ENCODE data around the gene BCOR. TPM values are rescaled to one million over a fixed set of nuclear protein-coding genes. Genes with fewer than 3 reads are reported as not detected.

BCOR gene
- total RNA-seq, 1 experiment from 2014 or later = 21.8 TPM

- Histone ChIP-seq H4K20me1 (ENCODE audit: low read length) (no peaks in the 10 kb centered on the region), H3K9me2 (replicated peaks; ENCODE audit: low read length) (no peaks in the 10 kb centered on the region), H3K9ac (ENCODE audit: low read length) (peak overlapping the region; percentile 58), H3K4me1 (ENCODE audit: insufficient read depth, low read length) (peaks cover 34% of the 10 kb centered on the region), H3K27me3 (ENCODE audit: low read length) (no peaks in the 10 kb centered on the region), H3K9me3 (ENCODE audit: low read length) (no peaks in the 10 kb centered on the region), H3K4me2 (ENCODE audit: low read length) (peak overlapping the region; percentile 91), H3K79me2 (ENCODE audit: low read length) (peaks cover 4% of the 10 kb centered on the region; the same call in 1 of the 2 replicates), H2AFZ (ENCODE audit: low read length) (peak overlapping the region; percentile 77), H3K27ac (ENCODE audit: low read length) (peak overlapping the region; percentile 44), H3K4me3 (ENCODE audit: low read length) (peak overlapping the region; percentile 76), H3K36me3 (ENCODE audit: low read depth, low read length) (no peaks in the 10 kb centered on the region), H3F3A (ENCODE audit: low read length, unreplicated experiment) (no peaks in the 10 kb centered on the region)
- POLR2A ChIA-PET (ENCODE audit: unreplicated experiment) = interaction anchor here (0.5 to 0.7 kb wide), 2 partner anchors 11 to 297 kb away, joined by 3 read pairs; no protein-coding TSS in a partner anchor
- DNase-seq (peak; percentile 52), ATAC-seq (peak; percentile 14)
- CTCF ChIA-PET = no interaction called here
- TF ChIP-seq EZH2phosphoT487 (IDR thresholded peaks at IDR 0.05; ENCODE audit: borderline replicate concordance, low read length) (no peak), CTCF (conservative IDR thresholded peaks at IDR 0.05; ENCODE audit: low read depth, low read length) (no peak), EZH2 (IDR thresholded peaks at IDR 0.05; ENCODE audit: low read length, unreplicated experiment) (no peak)
- BruUV-seq (replicated peaks) = no TSS peak
- intact Hi-C loops (cut with micrococcal nuclease) = loop anchor here (2.0 to 5.0 kb wide), 3 partner anchors 44 to 159 kb away; no protein-coding TSS in a partner anchor
These were observed 10.6 kb upstream of the BCOR start for GRCh38 chrX:40108162-40108958.

- Histone ChIP-seq H3K9me3 (ENCODE audit: low read length) (no peaks in the 10 kb centered on the region), H3K79me2 (ENCODE audit: low read length) (peaks cover 4% of the 10 kb centered on the region; the same call in 1 of the 2 replicates), H3K9ac (ENCODE audit: low read length) (peak overlapping the region; percentile 17; the same call in 1 of the 2 replicates), H3K9me2 (replicated peaks; ENCODE audit: low read length) (no peaks in the 10 kb centered on the region), H3K36me3 (ENCODE audit: low read depth, low read length) (no peaks in the 10 kb centered on the region), H3K4me3 (ENCODE audit: low read length) (peak overlapping the region; percentile 76), H3K27ac (ENCODE audit: low read length) (peak overlapping the region; percentile 44; the same call in 1 of the 2 replicates), H4K20me1 (ENCODE audit: low read length) (no peaks in the 10 kb centered on the region), H3K4me1 (ENCODE audit: insufficient read depth, low read length) (peaks cover 34% of the 10 kb centered on the region), H3K27me3 (ENCODE audit: low read length) (no peaks in the 10 kb centered on the region), H2AFZ (ENCODE audit: low read length) (peak overlapping the region; percentile 77), H3F3A (ENCODE audit: low read length, unreplicated experiment) (no peaks in the 10 kb centered on the region), H3K4me2 (ENCODE audit: low read length) (peak overlapping the region; percentile 91)
- POLR2A ChIA-PET (ENCODE audit: unreplicated experiment) = interaction anchor here (0.5 to 0.7 kb wide), 2 partner anchors 10 to 297 kb away, joined by 3 read pairs; no protein-coding TSS in a partner anchor
- ATAC-seq (peak; percentile 14), DNase-seq (peak; percentile 64)
- intact Hi-C loops (cut with micrococcal nuclease) = loop anchor here (2.0 to 5.0 kb wide), 3 partner anchors 45 to 160 kb away; no protein-coding TSS in a partner anchor
- CTCF ChIA-PET = no interaction called here
- BruUV-seq (replicated peaks) = no TSS peak
- TF ChIP-seq EZH2 (IDR thresholded peaks at IDR 0.05; ENCODE audit: low read length, unreplicated experiment) (no peak), EZH2phosphoT487 (IDR thresholded peaks at IDR 0.05; ENCODE audit: borderline replicate concordance, low read length) (no peak), CTCF (conservative IDR thresholded peaks at IDR 0.05; ENCODE audit: low read depth, low read length) (no peak)
These were observed 9.8 kb upstream of the BCOR start for GRCh38 chrX:40107291-40108161.
